ENCODE measurements around the gene TNFSF13B. TPM values are rescaled to one million over a fixed set of nuclear protein-coding genes. Genes with fewer than 3 reads are reported as not detected.

The TNFSF13B gene, protein sequence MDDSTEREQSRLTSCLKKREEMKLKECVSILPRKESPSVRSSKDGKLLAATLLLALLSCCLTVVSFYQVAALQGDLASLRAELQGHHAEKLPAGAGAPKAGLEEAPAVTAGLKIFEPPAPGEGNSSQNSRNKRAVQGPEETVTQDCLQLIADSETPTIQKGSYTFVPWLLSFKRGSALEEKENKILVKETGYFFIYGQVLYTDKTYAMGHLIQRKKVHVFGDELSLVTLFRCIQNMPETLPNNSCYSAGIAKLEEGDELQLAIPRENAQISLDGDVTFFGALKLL
- total RNA-seq (1 to 10 TPM; 2.4 to 4.6 (median 3.1) TPM), polyA plus RNA-seq (1.4 TPM)
- long read RNA-seq, donor 1, partial matches to known transcripts: 0 of 3 reads
- long read RNA-seq, donor 1, other reads (novel, unspliced or antisense): 0 of 3 reads
- long read RNA-seq, donor 2, partial matches to known transcripts: 0 of 1 reads
- long read RNA-seq, donor 2, other reads (novel, unspliced or antisense): 0 of 1 reads
- long read RNA-seq, donor 3, partial matches to known transcripts: 0 of 1 reads
- long read RNA-seq, donor 3, other reads (novel, unspliced or antisense): 0 of 1 reads
- long read RNA-seq, donor 4: 0 reads

DNA sequence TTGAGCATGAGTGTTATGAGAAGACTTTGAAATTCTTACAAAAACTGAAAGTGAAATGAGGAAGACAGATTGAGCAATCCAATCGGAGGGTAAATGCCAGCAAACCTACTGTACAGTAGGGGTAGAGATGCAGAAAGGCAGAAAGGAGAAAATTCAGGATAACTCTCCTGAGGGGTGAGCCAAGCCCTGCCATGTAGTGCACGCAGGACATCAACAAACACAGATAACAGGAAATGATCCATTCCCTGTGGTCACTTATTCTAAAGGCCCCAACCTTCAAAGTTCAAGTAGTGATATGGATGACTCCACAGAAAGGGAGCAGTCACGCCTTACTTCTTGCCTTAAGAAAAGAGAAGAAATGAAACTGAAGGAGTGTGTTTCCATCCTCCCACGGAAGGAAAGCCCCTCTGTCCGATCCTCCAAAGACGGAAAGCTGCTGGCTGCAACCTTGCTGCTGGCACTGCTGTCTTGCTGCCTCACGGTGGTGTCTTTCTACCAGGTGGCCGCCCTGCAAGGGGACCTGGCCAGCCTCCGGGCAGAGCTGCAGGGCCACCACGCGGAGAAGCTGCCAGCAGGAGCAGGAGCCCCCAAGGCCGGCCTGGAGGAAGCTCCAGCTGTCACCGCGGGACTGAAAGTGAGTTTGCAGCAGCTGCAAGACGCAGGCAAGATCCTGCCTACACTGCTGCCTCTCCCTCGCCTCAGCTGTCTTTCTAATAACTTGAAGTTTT lies at the start of gene TNFSF13B:
TNFSF13B (plus strand) TSS at position 118 of the 728 bp plus-strand sequence; CDS start at position 296, 178 bp downstream.
- 17% methylated on average over 16 of the region's 16 CpGs for WGBS
- peak; percentile 31 to 74 (median 72) for DNase-seq
- intact Hi-C loops (cut with DNase I): no loop called here
- ATAC-seq: peak; percentile 79 to 80
- Histone ChIP-seq H3K9me3 (ENCODE audit: control insufficient read depth, low read length) (no peaks in the 10 kb centered on the region), H3K27ac (ENCODE audit: low read length) (peak within 1 kb of the TSS; percentile 72), H3K4me1 (ENCODE audit: control insufficient read depth, insufficient read depth, low read length) (no peaks in the 10 kb centered on the region), H3K27me3 (ENCODE audit: control insufficient read depth, insufficient read depth) (no peaks in the 10 kb centered on the region), H3K4me3 (ENCODE audit: low read length) (peak within 1 kb of the TSS; percentile 76)

- ATAC-seq (no peak), DNase-seq (no peak)
- WGBS: 36% methylated on average over 1 of the region's 1 CpG
- Histone ChIP-seq H3K27me3 (ENCODE audit: control insufficient read depth, insufficient read depth) (no peaks in the 10 kb centered on the region), H3K4me1 (ENCODE audit: control insufficient read depth, insufficient read depth, low read length) (peaks cover 4% of the 10 kb centered on the region), H3K4me3 (ENCODE audit: low read length) (peak overlapping the region; percentile 17), H3K27ac (ENCODE audit: low read length) (no peak overlapping the region), H3K9me3 (ENCODE audit: control insufficient read depth, low read length) (no peaks in the 10 kb centered on the region)
- intact Hi-C loops (cut with DNase I): no loop called here
These were observed 49.5 kb upstream of the TNFSF13B start for GRCh38 chr13:108220041-108220440.

- no peak overlapping the region for H3K4me3 ChIP-seq (ENCODE audit: low read length)
- intact Hi-C loops (cut with DNase I): no loop called here
- no peaks in the 10 kb centered on the region for H3K27me3 ChIP-seq (ENCODE audit: control insufficient read depth, insufficient read depth)
- H3K9me3 ChIP-seq (ENCODE audit: control insufficient read depth, low read length): no peaks in the 10 kb centered on the region
- no peak overlapping the region for H3K27ac ChIP-seq (ENCODE audit: low read length)
- DNase-seq (no peak), ATAC-seq (no peak)
- peaks cover 9% of the 10 kb centered on the region for H3K4me1 ChIP-seq (ENCODE audit: control insufficient read depth, insufficient read depth, low read length)
- 64% methylated on average over 7 of the region's 7 CpGs for WGBS
These were observed 45.6 kb upstream of the TNFSF13B start for GRCh38 chr13:108223687-108224503.

- H3K27ac ChIP-seq (ENCODE audit: low read length): no peak overlapping the region
- WGBS: 68% methylated on average over 1 of the region's 1 CpG
- DNase-seq (no peak), ATAC-seq (no peak)
- no peaks in the 10 kb centered on the region for H3K9me3 ChIP-seq (ENCODE audit: control insufficient read depth, low read length)
- intact Hi-C loops (cut with DNase I): no loop called here
- no peaks in the 10 kb centered on the region for H3K27me3 ChIP-seq (ENCODE audit: control insufficient read depth, insufficient read depth)
- peaks cover 9% of the 10 kb centered on the region for H3K4me1 ChIP-seq (ENCODE audit: control insufficient read depth, insufficient read depth, low read length)
- H3K4me3 ChIP-seq (ENCODE audit: low read length): no peak overlapping the region
These were observed 44.1 kb upstream of the TNFSF13B start for GRCh38 chr13:108225440-108225839.

DNA sequence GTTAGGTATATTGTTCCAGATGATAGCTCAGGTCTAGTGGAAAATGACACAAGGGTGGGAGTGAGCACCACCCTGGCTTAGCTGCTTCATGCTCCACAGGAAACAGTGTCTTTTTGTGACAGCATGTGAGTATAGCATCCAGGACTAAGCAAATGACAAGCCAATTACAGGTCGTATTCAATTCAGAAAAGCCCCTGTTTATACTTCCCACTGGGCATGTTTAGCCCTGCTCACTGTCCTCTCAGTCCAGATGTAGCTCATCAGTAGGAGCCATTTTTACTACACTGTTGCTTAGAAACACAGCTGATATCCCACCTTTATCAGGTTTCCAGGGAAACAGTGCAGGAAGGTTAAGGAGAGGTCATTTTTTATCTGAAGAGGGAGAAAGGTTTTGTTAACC lies 43.3 kb upstream of the TNFSF13B start:
- Histone ChIP-seq H3K4me1 (ENCODE audit: control insufficient read depth, insufficient read depth, low read length) (peaks cover 9% of the 10 kb centered on the region), H3K4me3 (ENCODE audit: low read length) (no peak overlapping the region), H3K27me3 (ENCODE audit: control insufficient read depth, insufficient read depth) (no peaks in the 10 kb centered on the region), H3K9me3 (ENCODE audit: control insufficient read depth, low read length) (no peaks in the 10 kb centered on the region), H3K27ac (ENCODE audit: low read length) (no peak overlapping the region)
- ATAC-seq (peak; percentile 31 to 44), DNase-seq (no peak)
- WGBS: 3% methylated on average over 1 of the region's 1 CpG
- intact Hi-C loops (cut with DNase I): no loop called here

GRCh38 chr13:108227651-108228272 lies 41.8 kb upstream of the TNFSF13B start:
- Histone ChIP-seq H3K27me3 (ENCODE audit: control insufficient read depth, insufficient read depth) (no peaks in the 10 kb centered on the region), H3K9me3 (ENCODE audit: control insufficient read depth, low read length) (no peaks in the 10 kb centered on the region), H3K4me1 (ENCODE audit: control insufficient read depth, insufficient read depth, low read length) (peaks cover 9% of the 10 kb centered on the region), H3K4me3 (ENCODE audit: low read length) (no peak overlapping the region), H3K27ac (ENCODE audit: low read length) (no peak overlapping the region)
- intact Hi-C loops (cut with DNase I): no loop called here
- ATAC-seq (no peak), DNase-seq (no peak)
- WGBS: 87% methylated on average over 1 of the region's 1 CpG

GRCh38 chr13:108230377-108230776 lies 39.1 kb upstream of the TNFSF13B start:
- H3K9me3 ChIP-seq (ENCODE audit: control insufficient read depth, low read length): no peaks in the 10 kb centered on the region
- no peaks in the 10 kb centered on the region for H3K27me3 ChIP-seq (ENCODE audit: control insufficient read depth, insufficient read depth)
- intact Hi-C loops (cut with DNase I): no loop called here
- no peak overlapping the region for H3K27ac ChIP-seq (ENCODE audit: low read length)
- no peak for DNase-seq
- H3K4me3 ChIP-seq (ENCODE audit: low read length): no peak overlapping the region
- peaks cover 4% of the 10 kb centered on the region for H3K4me1 ChIP-seq (ENCODE audit: control insufficient read depth, insufficient read depth, low read length)
- no peak for ATAC-seq

- 70% methylated on average over 4 of the region's 4 CpGs for WGBS
- DNase-seq (no peak), ATAC-seq (no peak)
- intact Hi-C loops (cut with DNase I): no loop called here
- Histone ChIP-seq H3K27me3 (ENCODE audit: control insufficient read depth, insufficient read depth) (no peaks in the 10 kb centered on the region), H3K9me3 (ENCODE audit: control insufficient read depth, low read length) (no peaks in the 10 kb centered on the region), H3K27ac (ENCODE audit: low read length) (no peak overlapping the region), H3K4me3 (ENCODE audit: low read length) (no peak overlapping the region), H3K4me1 (ENCODE audit: control insufficient read depth, insufficient read depth, low read length) (no peaks in the 10 kb centered on the region)
These were observed 20.4 kb upstream of the TNFSF13B start for GRCh38 chr13:108249150-108249549.

DNA sequence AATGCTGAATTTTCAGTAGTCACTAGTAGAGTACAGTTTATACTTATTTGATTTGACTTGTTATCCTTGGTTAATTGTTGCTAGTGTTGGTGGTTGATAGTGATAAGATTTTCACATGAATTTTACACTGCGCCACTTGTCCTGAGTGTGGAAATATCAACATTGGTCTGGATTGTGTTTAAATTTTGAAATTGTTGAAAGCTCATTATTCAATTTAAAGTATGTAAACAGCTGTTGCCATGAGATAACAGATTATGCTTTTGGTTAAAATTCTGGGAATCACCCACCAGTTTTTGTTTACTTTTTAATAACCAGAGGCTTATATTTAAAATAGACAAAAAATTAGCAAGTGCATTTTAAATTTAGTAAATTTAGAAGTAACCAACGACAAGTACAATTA lies 12.3 kb upstream of the TNFSF13B start:
- Histone ChIP-seq H3K4me1 (ENCODE audit: control insufficient read depth, insufficient read depth, low read length) (no peaks in the 10 kb centered on the region), H3K27me3 (ENCODE audit: control insufficient read depth, insufficient read depth) (no peaks in the 10 kb centered on the region), H3K4me3 (ENCODE audit: low read length) (no peak overlapping the region), H3K9me3 (ENCODE audit: control insufficient read depth, low read length) (no peaks in the 10 kb centered on the region), H3K27ac (ENCODE audit: low read length) (no peak overlapping the region)
- intact Hi-C loops (cut with DNase I): no loop called here
- no peak for ATAC-seq
- no peak for DNase-seq
- 60% methylated on average over 2 of the region's 2 CpGs for WGBS

DNA sequence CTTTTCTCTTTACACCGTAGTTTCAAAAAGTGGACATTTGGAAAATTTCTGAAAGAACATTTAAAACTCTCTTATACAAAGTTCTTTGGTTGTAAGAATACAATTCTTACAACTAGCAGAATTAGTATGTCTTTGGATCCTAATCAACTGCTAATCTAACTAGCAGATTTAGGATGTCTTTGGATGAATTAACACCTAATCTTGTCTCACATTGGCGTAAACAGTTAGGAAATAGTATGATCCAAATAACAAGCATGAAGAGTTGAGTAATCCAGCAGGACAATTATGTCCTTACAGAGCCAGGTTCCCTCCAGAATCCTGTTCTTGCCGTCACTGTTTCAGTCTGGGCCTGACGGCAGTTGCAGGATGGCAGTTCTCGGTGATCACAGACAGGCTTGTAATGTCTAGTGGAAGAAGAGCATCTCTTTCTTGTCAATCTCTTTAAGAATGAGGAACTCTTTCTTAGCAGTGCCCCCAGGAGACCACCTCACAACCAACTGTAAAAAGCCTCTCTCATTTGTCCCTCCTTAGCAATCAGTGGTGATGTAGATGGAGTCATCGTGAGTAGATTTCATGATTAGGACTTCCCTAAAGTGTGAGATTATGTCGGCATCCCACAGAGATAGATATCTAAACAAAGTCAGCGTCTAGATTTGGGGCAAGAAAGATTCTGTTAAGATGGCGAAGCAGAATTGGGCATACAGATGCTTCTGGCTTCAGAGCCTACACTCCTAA lies 5.7 kb upstream of the TNFSF13B start:
- no peaks in the 10 kb centered on the region for H3K27me3 ChIP-seq (ENCODE audit: control insufficient read depth, insufficient read depth)
- no peaks in the 10 kb centered on the region for H3K4me1 ChIP-seq (ENCODE audit: control insufficient read depth, insufficient read depth, low read length)
- 89% methylated on average over 9 of the region's 9 CpGs for WGBS
- no peak for DNase-seq
- intact Hi-C loops (cut with DNase I): no loop called here
- no peak overlapping the region for H3K4me3 ChIP-seq (ENCODE audit: low read length)
- no peak for ATAC-seq
- H3K27ac ChIP-seq (ENCODE audit: low read length): no peak overlapping the region
- H3K9me3 ChIP-seq (ENCODE audit: control insufficient read depth, low read length): no peaks in the 10 kb centered on the region

All from right cardiac atrium (tissue), 5 donors.